ENCODE measurements around the gene PACS2.
A peak's percentile ranks its signal among the peaks of the same experiment; 100 is the strongest.

Gene PACS2

DNA sequence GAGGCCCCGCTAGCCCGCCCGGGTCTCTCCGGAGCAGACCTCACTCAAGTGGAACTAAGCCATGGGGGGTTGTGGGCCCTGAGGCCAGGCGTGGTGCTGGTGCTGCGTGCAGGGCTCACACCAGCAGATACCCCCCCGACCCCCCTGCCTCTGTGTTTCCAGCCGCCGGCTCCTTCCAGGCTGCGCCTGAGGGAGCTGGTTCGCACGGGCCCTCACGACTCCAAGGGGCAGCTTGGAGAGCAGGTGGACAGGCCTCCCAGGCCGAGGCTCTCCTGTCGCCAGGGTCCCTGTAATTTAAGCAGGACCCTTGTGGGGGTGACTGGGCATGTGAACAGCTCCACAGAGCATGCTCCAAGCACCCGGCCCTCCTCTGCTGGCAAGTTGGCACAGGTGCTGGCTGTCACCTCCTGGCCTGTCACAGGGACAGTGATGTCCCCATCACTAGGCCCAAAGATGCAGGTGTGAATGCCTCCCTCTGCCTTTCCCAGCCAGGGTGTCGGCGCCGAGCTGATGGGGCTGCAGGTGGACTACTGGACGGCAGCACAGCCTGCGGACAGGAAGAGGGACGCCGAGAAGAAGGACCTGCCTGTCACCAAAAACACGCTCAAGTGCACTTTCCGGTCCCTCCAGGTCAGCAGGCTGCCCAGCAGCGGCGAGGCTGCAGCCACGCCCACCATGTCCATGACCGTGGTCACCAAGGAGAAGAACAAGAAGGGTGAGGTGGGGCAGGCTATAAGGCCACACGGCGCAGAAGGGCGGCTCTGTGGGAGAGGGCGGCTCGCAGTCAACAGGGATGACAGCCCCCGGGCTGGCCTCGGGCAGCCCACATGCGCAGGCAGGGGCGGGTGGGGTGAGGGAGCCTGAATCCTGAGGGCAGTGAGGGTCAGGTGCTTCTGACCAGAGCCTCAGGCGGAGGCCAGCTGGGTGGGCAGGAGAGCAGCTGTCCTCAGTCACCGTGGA is 77.9 kb downstream of the PACS2 start:
- DNase-seq (ENCODE audit: extremely low spot score, insufficient read length, low read depth) = no peak
- no peak for FAIRE-seq

DNA sequence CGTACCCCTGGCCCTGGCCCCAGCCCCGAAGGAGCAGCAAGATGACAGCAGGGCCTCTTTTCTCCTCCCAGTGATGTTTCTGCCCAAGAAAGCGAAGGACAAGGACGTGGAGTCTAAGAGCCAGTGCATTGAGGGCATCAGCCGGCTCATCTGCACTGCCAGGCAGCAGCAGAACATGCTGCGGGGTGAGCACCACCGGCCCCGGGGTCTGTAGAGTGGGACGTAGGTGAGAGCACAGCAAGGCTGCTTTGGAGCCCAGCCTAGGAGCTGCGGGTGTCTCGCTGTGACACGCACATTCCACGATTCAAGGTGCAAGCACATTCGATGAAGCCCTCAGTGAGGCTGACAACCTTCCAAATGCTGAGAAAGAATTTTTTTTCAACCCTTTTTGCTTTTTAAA is 78.6 kb downstream of the PACS2 start:
- DNase-seq (ENCODE audit: extremely low spot score, insufficient read length, low read depth) (no peak), FAIRE-seq (no peak)

DNA sequence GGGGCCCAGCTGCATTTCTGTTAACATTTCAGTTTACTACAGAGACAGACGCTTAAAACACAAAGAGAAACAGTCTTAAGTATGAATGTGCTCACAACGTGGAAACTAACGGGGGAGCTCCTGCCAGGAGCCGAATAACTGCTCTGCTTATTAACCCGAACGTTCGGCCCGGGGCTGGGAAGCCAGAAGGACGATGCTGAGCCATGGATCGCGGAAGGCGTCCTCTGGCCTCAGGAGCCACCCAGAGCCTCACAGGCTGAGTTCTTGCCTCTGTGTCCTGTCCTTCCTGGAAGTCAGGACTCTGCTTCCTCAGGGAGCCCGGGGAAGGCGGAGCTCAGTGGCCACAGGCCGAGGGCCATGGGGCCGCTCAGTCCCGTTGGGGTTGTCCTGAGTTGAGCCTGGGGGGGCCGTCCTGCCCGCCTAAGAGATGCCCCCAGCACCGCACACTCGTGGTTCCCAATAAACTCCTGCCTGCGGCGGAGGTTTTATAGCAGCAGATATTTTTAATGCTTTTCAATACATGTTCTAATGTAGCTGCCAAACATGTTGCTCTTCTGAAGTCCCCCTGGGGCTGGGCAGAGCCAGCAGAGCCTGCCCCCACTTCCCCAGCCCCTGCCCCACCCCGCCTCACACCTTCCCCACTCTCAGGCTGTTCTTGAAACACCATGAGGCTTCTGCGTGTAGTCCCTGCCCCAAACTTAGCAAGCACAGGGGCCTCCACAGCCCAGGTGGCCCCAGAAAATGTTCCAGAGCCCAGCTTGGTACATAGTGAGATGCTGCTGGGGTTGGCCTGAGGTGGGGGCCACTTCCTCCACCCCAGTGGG is 80.4 kb downstream of the PACS2 start:
- FAIRE-seq (no peak), DNase-seq (ENCODE audit: extremely low spot score, insufficient read length, low read depth) (no peak)

DNA sequence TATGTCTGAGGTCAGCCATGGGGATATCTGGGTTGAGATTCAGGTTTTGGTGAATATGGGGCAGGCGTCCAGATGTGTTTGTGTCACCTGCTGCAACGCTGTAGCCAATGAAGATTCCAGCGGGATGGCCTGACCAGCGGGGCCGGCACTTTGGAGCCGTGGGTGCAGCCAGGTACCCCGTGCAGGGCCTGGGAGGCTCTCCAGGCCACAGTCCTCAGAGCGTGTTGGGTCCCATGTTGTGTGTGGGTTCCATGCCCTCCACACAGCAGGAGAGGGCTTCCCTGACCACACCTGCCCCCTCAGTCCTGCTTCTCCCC is 80.9 kb downstream of the PACS2 start:
- FAIRE-seq = no peak
- no peak for DNase-seq (ENCODE audit: extremely low spot score, insufficient read length, low read depth)

DNA sequence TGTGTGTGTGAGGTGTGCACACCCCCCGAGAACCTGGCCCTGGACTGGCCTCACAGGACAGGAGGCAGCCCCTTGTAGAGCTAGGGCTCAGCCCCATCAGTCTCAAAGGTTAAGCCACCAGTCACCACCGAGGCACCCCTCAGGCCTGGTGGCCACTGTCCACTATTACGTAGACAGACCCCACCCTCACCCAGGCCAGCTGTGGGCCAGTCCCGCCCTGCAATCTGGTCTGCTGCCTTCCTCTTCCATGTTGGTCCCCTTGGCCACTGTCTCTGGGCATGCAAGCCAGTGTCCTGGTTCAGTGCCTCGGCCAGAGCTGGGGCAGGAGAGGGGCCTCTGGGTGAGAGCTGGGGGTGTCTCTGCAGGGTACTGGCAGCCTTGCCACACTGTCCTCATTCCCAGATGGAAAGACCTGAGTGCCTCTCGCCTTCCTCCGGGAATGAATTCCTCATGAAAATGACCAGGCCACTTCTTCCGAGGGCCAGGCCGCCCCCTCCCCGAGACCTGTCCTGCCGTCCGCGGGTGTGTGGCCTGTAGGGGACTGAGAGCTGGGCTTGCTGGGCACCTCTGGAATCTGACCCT is 82.9 kb downstream of the PACS2 start:
- no peak for DNase-seq (ENCODE audit: extremely low spot score, insufficient read length, low read depth)
- FAIRE-seq = no peak

DNA sequence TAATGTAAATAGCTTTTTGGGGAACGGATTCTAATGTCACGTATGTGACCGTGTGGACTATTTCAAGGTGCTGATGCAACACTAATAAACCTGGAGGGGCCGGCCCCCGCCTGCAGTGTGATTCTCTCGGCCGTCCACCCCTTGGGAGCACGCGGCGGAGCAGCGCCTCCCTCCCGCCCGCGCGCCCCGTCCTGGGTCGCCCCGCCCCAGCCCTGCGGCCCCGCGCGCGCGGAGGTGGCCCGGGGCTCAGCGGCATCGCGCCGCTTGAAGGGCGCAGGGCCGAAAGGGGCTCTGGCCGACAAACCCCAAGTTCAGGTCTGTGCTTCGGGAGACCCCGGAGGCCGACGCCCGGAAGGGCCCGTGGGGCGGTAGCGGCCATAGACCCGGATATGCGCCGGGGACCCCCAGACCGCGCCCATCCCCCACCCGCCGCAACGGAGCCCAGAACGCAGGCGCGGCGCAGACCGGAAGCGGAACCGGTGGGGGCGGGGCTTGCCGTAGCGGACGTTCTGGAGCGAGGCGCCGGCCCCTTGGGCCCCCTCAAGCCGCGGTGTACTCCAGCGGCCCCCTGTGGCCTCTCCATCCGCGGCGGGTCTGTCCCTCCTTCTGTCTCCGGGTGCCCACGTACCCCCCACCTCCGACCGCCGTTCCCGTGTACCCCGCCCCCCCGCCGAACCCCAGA is 83.6 kb downstream of the PACS2 start, which contains the start of gene TEX22:
Gene TEX22, plus strand, starts transcription at position 495 of the 682 bp plus-strand sequence. CDS start 803 bp downstream, outside the sequence.
- FAIRE-seq = peak; percentile 91
- DNase-seq (ENCODE audit: extremely low spot score, insufficient read length, low read depth) = peak; percentile 93

DNA sequence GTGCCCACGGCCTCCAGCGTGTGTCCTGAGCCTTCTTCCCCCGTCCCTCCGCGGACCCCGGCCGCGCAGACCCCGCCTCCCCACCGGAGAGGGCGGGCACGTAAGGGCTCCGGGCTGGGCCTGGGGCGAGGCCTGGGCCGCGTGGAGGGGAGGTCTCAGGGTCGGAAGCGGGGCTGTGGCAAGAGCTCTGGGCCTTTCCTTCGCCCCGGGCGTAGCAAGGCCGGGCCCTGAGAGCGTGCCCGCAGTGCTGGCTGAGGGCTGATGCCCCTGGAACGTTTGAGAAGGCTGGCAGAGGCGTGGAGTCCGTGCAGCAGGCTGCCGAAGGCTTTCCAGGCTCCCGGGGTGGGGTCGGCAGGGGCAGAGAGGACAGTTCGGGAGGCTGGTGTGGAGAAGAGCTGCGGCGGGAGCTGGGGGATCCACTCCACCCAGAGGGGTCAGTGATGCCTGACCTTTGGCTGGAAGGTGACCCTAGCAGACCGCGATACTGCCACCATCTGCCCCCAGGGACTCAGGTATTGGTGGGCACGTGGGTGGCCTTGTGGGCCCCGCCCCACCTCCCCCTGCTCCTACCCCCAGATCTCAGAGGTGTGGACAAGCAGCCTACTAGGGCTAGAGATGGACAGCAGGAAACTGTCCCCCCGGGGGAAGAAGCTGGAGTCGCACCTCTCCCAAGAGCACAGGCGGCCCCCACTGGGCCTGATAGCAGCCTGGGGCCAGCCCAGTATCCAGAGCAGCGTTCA is 84.3 kb downstream of the PACS2 start:
- FAIRE-seq (no peak), DNase-seq (ENCODE audit: extremely low spot score, insufficient read length, low read depth) (no peak)

DNA sequence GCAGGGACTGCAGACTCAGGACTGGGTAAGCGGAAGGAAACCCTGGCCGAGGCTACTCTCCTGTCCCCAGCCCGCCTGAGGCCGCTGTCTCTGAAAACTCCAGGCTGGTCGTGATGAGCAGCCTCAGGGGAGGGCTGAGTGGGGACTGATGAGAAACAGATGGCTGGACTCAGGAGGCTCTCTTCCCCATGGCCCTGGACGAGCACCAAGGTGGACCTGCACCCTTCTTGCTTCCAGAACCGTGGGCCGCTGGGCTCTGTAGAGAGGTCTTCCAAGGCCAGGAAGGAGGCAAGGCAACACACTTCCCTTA is 84.9 kb downstream of the PACS2 start:
- DNase-seq (ENCODE audit: extremely low spot score, insufficient read length, low read depth) (no peak), FAIRE-seq (no peak)

DNA sequence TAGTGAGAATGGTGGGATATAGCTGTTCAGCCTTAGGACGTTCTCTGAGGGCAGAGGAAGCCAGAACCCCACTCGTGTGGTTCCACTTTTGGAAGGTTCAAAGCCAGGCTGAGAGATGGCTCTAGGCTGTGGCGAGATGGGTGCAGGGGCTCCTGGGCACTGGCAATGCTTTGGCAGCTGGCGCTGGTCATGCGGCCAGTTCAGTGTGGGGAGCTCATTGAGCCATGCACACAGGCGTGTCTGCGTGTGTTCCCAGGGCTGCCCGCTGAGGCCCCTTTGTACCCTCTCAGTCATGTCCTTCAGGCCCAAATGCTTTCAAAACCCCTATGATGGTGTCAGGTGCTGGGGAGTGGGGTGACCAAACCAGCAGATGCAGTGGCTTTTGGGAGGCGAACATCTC is 85.5 kb downstream of the PACS2 start:
- DNase-seq (ENCODE audit: extremely low spot score, insufficient read length, low read depth) (no peak), FAIRE-seq (no peak)

DNA sequence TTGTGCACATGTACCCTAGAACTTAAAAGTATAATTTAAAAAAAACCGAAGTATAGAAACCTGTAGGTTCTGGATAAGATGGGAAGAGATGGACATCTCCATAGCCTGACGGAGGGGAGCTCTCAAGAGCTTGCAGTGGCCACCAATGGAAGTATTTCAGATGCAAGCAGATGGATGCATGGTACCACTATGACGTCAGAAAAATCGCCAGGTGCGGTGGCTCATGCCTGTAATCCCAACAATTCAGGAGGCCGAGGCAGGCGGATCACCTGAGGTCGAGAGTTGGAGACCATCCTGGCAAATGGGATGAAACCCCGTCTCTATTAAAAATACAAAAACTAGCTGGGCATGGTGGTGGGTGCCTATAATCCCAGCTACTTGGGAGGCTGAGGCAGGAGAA is 87.2 kb downstream of the PACS2 start:
- FAIRE-seq (no peak), DNase-seq (ENCODE audit: extremely low spot score, insufficient read length, low read depth) (no peak)

DNA sequence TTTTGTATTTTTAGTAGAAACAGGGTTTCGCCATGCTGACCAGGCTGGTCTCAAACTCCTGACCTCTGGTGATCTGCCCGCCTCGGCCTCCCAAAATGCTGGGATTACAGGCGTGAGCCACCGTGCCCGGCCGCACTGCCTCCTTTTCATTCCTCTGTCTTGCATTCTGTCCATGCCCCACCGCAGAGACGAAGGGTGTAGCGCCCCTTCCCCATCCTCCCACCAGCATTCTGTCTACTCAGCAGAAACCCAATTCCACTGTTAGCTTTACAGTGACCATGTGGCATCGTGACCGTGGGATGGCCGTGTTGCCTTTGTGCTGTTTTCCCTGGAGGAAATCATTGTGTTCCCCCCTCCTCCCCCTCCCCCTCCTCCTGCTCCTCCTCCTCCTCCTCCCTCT is 94.0 kb downstream of the PACS2 start:
- FAIRE-seq = no peak

DNA sequence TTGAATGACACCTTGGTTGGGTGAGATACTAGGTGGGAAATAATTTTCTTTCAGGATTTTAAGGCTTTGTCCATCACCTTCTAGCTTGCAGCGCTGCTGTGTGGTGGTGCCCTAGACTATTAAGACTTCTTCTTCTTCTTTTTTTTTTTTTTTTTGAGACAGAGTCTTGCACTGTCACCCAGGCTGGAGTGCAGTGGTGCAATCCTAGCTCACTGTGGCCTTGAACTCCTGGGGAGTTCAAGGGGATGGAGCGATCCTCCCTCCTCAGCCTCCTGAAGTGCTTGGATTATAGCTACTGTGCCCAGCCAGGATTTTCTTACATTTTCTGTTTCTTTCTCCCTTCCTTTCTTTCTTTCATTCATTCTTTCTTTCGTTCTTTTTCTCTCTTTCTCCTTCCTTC is 94.8 kb downstream of the PACS2 start:
- no peak for FAIRE-seq
- DNase-seq (ENCODE audit: extremely low spot score, insufficient read length, low read depth) = no peak

More for the DNA sequence above, 94.0 kb downstream of the PACS2 start:
- DNase-seq (ENCODE audit: extremely low spot score, insufficient read length, low read depth) = no peak

DNA sequence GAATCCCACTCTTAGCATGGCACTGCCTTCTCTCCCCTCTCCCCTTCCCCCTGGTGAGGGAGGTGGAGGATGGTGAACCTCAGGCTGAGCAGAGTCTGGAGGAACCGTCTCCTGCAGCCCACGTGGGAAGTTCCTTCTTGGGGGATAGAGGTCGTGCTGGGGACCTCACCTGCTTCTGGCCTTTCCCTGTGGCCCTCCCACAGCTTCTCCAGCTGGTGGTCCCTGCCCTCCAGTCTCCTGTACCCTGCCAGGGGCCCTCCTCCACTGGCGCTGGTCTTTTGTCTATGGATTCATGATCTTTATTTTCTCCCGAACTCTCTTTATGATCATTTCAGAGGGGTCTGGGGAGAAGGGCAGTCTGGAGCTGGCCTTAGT is 96.1 kb downstream of the PACS2 start:
- DNase-seq (ENCODE audit: extremely low spot score, insufficient read length, low read depth) (no peak), FAIRE-seq (no peak)

DNA sequence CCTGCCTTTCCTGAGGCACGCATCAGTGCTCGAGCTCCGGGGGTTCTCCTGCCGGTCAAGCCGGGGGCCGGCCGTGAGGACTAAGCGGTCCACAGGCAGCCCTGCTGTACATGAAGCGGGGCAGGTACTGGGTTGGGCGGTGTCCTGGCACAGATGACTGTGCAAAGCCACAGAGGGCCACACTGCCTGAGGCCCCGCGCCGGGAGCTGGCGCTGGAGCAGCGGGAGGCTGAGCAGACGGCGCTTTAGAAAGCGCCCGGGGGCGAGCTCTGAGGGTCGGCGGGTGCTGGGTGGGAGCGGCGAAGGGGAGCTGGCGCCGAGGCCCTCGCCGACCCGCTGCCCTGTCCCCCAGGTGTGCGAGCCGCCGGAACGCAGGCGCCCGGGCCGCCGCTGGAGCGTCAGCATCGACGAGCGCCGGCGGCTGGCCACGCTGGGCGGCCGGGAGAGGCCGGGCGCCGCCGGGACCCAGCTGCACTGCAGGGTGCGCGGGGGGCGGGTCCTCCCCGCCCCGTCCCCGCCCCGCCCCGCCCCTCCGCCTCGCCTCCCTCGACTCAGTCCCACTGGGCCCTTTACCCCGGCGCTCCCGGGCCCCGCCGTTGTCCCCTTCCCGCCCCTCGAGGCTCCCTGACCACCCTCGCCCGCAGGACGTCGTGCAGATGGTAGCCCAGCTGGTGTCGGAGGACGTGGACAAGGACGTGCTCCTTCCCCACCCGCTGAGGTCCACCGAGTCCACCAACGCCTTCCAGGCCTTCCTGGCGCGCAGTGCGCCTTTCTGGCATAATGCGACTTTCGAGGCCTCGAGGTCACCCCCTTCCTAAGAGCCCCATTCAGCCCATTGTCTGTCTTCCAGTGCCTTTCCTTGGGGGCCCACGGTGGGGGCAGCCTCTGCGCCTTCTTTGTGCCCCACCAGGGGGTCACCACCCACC is 96.7 kb downstream of the PACS2 start:
- DNase-seq (ENCODE audit: extremely low spot score, insufficient read length, low read depth) = no peak
- no peak for FAIRE-seq

DNA sequence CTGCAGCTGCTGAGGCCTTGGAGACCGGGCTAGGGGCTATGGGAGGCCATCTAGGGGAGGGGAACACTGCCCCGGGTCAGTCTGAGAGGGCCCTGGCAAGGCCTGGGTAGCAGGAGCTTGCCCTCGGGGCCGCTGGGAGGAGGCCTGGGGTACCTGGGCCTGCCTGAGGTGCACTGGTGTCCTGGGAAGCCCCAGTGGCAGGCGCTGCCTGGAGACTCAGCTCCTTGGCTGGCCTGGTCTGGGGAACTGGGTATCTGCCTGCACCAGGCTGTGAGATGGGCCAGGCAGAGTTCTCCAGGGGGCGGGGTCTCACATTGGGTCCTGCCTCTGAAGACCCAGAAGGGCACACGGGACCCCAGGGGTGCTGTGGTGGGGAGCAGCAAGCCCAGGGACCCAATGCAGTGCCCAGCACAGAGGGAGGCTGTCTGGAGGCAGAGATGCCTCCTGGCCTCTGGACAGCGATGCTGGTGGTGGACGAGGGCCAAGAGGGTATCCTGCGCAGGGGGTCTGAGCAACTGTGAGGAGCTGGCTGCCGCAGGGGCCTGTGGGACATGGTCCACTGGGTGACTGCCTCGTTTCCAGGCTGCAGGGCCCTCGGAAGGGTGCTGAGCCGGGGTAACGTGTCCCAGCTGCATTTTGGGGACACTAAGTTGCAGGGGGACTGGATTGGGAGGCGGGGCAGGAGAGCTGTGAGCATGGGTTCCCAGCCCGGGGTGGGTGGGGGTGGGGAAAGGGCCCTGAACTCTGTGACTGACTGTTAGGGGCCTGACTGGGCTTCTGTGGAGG is 97.6 kb downstream of the PACS2 start:
- FAIRE-seq (no peak), DNase-seq (ENCODE audit: extremely low spot score, insufficient read length, low read depth) (no peak)

DNA sequence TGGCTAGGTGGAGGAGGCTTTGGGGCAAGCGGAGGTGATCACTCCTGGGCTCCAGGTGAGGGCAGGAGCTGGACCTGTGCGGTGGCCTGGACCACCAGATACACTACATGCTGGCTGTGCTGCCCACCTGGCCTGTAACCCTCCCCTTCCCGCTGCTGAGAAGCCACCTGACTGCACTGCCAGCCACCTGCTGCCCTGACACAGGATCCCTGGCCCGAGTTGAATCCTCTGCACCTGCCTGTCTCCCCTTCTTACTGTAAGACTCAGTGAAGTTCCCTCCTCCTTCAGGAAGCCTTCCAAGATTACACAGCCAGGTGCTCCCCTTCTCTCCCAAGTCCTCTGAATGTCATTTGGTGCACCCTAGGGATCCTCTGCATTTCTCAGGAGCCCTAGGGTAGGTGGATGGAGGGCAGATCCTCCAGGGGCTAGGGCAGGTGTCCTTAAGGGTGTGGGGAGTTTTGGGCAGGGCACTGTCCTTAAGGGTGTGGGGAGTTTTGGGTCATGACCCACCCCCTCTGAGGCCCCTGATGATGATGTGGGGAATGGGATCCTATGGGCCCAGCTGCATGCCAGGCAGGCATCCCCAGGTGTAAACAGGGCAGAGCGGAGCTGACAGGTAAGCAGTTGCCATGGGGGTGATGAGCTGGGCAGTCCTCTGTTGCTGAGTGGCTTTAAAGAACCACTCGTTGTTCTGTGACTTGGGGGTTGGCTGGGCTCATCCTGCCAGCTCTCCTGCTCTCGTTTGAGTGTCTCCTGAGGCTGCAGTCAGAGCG is 98.4 kb downstream of the PACS2 start:
- no peak for FAIRE-seq

DNA sequence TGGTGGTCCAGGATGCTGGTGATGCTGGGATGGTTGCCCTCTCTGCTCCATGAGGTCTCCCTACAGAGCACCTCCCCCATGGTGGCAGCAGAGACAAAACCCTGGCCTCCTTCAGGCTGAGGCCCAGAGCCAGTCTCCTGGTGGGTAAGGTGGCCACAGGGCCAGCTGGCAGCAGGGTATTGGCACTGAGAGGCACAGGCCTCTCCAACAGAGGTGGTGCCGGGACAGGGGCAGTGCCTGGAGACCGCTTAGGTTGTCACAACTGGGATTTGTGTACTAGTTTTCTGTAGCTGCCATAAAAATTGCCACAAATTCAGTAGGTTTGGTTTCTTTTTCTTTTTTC is 99.0 kb downstream of the PACS2 start:
- FAIRE-seq (no peak), DNase-seq (ENCODE audit: extremely low spot score, insufficient read length, low read depth) (no peak)

More for the DNA sequence above, 98.4 kb downstream of the PACS2 start:
- DNase-seq (ENCODE audit: extremely low spot score, insufficient read length, low read depth) = no peak

Measured in GM18507 (cell line).